H1 (cell line): ENCODE data around the gene COQ9. TPM values are rescaled to one million over a fixed set of nuclear protein-coding genes. Genes with fewer than 3 reads are reported as not detected.

Experiments used
- polyA plus RNA-seq, 7 experiments: library from polyadenylated mRNA; depleted of rRNA in 3 of 7; stranded (reverse) in 5 of 7; unstranded in 2 of 7; fragments of >200 nt in 5 of 7; fragments of 200-250 nt in 2 of 7; gene quantifications; 1 replicate in 5 of 7; 2 replicates in 1 of 7; 4 replicates in 1 of 7; pipeline versions ENCODE4 v1.2.1 to v1.2.3, GENCODE V29; 2011 to 2013; ENCODE audit warnings: missing spikeins in 2 of 7, mixed read lengths in 2 of 7
- total RNA-seq: library from RNA; stranded (reverse); fragmentation: NEBNext Ultra II Directional; extraction: Animal tissue kit (Norgen Biotek cat#: 25700); gene quantifications from 2 replicates; pipeline ENCODE4 v1.2.1, GENCODE V29; 2021
- TF ChIP-seq, protein P1 (sequence below), 3 experiments: IDR thresholded peaks; 1 replicate in 2 of 3; 2 replicates in 1 of 3; pipeline versions ENCODE4 v1.5.1 to v1.6.1; 2011; ENCODE audit warnings: low read length in 3 of 3, mild to moderate bottlenecking in 3 of 3, inconsistent platforms in 2 of 3, low read depth in 1 of 3, moderate library complexity in 1 of 3; ENCODE audit not compliant: insufficient read depth in 1 of 3; ENCODE audit errors: control extremely low read depth in 1 of 3

The COQ9 gene
- total and polyA plus RNA-seq, 2 of the 8 experiments (the other 6 are each of a cell fraction or from before 2014, with no cell fraction given) = 33.3 to 60.3 TPM

DNA sequence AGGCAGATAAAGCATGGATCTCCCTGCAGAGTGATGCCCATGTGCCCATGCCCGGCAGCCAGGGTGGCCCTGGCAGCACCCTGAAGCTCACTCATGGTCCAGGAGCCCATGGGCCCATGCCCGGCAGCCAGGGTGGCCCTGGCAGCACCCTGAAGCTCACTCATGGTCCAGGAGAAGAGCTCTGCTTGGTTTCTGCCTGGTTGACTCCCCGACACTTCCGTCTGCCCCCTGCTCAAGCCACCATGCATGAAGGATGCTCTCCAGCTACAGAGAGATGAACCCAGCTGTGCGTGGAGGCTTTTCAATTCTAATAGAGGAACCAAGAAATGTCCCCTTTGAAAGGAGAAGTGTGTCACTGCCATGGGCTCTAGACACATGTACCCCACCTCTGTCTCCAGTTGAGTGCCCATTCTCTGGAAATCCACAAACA is 34.0 kb upstream of the COQ9 start (continued):
- TF ChIP-seq, protein P1, sequence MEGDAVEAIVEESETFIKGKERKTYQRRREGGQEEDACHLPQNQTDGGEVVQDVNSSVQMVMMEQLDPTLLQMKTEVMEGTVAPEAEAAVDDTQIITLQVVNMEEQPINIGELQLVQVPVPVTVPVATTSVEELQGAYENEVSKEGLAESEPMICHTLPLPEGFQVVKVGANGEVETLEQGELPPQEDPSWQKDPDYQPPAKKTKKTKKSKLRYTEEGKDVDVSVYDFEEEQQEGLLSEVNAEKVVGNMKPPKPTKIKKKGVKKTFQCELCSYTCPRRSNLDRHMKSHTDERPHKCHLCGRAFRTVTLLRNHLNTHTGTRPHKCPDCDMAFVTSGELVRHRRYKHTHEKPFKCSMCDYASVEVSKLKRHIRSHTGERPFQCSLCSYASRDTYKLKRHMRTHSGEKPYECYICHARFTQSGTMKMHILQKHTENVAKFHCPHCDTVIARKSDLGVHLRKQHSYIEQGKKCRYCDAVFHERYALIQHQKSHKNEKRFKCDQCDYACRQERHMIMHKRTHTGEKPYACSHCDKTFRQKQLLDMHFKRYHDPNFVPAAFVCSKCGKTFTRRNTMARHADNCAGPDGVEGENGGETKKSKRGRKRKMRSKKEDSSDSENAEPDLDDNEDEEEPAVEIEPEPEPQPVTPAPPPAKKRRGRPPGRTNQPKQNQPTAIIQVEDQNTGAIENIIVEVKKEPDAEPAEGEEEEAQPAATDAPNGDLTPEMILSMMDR (IDR thresholded peaks at IDR 0.05; ENCODE audit: control extremely low read depth in 1 of 3, insufficient read depth in 1 of 3, low read depth in 1 of 3, low read length in 3 of 3) = no peak
